ENCODE data around the gene MYO1D. TPM values are rescaled to one million over a fixed set of nuclear protein-coding genes. Genes with fewer than 3 reads are reported as not detected.

MYO1D gene
- total RNA-seq, 1 experiment from 2014 or later, result 41.2 TPM

DNA sequence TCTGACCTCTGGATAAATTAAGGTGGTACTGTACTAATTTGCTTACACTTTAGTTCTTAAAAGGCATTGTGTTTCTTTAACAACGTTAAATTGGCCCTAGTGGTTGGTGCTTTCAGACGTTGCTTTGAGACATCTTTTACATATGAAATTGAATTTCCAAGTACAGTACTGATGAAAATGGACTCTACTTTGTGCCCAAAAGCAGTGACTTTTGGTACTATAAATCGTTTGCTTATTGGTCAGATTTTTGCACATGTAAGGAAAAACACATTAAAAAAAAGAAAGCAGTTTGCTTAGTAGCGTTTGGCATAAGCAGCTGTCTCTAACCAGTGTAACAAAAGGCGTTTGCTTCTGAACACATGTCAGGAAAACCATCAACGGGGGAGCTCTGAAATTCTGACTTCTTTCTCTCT, 250.5 kb downstream of the MYO1D start:
- no peak for DNase-seq (ENCODE audit: low read depth)

DNA sequence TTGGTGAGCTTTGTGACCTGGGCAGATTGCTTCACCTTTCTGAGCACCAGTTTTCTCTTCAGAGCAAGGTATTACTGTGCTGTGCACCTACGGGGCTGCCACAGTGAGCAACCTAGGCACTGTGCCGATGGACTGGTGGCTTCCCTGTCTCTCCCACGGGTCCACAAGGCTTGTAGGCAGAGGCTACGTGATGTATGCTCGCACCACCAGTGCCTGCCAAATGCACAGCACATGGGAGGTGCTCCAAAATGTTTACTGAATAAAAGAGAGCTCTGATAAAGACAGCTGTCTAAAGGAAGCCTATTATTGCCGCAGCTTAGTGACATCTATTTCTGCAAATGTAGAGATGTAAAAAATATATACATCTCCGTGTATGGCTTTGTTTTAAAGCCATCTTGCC, 251.0 kb downstream of the MYO1D start:
- DNase-seq (ENCODE audit: low read depth), result no peak

DNA sequence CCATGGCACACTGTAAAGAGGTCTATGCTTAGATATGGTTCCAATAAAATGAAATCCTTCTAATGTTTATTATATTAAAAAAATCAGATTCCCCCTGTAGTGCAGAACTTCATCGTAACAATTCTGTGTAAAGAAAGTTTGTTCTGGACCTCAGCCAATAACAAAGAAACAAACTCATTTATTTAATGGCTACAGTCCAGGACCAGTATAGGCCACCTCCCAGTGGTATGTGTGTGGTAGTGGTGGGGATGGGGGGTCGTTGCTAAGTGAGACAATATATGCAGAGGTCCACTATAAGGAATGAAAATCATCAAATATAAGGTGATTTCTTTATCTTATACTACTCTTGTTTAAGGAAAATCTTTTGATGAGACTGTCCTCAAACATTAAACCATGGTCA, 253.7 kb downstream of the MYO1D start:
- no peak for DNase-seq (ENCODE audit: low read depth)

DNA sequence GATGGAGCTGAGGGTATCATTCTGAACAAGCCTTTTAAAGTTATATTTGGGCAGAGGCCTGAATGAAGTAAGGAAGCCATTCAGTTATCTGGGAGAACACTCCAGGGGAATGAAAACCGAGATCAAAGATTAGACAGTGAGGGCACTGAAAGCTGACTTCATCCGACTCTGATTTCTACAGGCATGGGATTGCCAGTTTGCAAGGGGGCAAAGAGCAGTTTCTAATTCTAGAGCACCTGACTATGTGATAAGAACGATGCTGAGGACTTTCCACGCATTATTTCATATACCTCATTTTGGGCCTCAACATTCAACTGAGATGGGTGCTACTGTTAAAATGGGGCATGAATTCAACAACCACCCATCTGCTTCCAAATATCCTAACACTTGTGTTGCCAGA, 254.4 kb downstream of the MYO1D start:
- no peak for DNase-seq (ENCODE audit: low read depth)

DNA sequence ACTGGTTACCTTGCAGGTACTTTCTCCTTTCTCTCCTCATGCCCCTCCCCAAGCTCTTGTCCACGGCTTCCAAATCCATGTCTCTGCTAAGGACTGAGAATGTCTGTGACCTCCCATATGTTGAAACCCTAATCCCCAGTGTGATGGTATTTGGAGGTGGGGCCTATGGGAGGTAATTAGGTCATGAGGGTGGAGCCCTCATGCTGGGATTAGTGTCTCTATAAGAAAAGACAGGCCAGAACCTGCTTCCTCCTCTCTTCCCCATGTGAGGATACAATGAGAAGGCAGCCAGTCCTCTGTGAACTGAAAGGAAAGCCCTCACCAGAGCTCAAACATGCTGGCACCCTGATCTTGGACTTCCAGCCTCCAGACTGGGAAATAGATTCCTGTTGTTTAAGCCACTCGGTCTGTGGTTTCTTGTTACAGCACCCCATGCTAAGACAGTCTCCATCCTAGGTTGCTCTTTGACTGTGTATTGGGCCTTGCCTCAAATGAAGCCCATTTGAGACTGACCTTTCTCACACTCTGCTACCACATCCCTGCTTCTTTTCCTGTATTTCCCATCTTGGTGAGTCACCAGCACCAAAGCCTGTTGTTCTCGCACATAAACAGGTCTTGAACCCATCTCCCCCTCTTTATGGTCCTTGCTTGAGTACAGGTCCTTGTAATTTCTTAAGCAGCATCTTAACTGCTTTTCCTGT, 255.2 kb downstream of the MYO1D start:
- no peak for DNase-seq (ENCODE audit: low read depth)

DNA sequence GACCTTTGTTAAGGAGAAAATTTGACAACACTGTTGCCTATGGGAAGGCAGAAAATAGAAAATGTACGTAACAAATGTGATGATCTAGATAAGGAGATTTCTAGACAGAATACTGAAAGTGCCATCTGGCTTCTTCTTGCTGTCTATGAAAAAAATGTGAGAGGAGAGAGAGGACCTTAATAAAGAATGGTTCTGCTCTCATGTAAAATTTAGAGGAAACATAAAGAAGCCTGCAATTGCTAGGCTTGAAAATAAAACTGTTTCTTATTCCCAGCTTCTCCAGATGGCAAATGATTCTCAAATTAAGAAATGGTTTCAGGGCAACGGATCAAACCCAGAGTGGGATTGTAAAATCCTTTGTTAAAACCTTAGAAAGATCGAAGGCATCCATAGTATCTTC, 261.6 kb downstream of the MYO1D start:
- DNase-seq (ENCODE audit: low read depth), result no peak

DNA sequence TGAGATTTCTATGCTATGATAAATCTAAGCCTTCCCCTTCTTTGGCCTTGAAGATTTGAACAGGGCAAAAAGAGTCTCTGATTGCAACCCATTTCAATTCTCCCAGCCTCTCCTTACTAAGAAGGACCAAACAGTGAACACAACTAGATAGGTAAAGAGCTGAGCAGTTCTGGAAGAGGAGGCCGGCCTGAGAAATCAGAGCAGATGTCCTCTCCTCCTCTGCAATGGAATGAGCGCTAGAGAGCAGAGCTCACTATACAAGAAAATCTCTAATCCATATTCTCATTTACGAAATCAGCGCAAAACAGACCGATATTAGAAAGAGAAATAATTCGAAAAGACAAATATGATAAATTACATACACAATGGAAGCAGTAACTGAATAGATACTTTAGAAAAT, 266.0 kb downstream of the MYO1D start:
- no peak for DNase-seq (ENCODE audit: low read depth)

DNA sequence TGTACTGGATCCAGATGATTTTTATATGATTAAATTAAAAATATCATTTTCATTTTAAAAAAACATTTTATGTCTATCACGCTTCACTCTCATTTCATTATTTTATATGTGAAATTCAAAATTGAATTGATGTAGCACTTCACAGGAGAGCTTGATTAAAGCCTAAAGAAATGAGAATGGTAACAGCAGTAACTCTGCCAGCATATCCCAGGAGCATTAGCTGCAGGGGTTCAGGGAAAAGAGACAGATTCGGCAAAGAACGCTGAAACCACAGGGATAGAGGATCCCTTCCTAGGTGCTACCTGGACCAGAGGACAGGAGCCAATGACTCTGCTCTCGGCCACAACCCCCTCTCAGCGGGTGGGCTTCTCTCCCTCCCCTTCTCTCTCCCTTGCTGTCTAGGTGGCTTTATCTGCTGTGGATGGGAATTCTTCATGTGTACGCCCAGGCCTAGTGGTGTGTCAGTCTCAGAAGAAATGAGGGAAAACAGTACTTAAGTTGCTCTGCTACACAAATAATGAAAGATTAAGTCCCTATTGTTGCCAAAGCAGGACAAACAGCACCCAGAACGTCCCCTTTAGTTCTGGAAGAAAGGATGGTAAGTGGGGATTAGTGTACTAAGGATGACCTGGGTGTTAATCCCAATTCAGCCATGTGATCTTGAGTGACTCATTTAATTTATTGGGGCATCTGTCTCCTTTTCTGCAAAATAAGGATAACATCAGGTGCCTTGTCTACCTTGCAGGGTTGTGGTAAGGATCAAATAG, 266.9 kb downstream of the MYO1D start:
- no peak for DNase-seq (ENCODE audit: low read depth)

DNA sequence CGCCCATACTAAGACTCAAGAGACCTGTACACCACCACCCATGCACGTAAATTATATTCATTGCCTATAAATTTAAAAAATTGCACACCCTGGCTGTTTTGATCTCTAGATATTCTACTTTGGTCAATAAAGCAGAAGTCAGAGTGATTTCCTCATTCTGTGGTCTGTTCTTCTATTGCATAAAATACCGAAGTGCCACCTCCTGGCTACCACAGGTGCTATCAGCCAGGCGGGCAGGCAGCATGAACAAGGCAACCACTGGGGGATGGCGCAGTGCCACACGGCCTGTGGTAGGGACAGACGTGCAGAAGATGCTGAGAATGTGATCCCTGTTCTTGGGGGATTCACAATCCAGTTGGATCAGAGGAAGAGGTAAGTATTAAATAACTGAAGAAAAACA, 267.8 kb downstream of the MYO1D start:
- DNase-seq (ENCODE audit: low read depth), result peak; percentile 61

DNA sequence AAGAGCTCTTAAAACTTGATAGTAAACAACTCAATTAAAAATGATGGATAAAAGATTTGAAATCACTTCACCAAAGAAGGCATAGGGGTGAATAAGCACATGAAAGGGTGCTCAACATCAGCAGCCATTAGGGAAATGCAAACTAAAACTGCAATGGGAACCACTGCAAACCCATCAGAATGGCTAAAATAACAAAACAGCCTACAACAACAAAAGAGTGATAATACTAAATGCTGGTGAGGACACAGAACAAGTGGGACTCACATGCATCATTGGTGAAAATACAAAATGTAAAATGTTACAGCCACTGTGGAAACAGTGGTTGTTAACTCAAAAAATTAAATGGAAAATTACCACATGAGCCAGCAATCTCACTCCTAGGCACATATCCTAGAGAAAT, 268.7 kb downstream of the MYO1D start:
- DNase-seq (ENCODE audit: low read depth), result no peak

DNA sequence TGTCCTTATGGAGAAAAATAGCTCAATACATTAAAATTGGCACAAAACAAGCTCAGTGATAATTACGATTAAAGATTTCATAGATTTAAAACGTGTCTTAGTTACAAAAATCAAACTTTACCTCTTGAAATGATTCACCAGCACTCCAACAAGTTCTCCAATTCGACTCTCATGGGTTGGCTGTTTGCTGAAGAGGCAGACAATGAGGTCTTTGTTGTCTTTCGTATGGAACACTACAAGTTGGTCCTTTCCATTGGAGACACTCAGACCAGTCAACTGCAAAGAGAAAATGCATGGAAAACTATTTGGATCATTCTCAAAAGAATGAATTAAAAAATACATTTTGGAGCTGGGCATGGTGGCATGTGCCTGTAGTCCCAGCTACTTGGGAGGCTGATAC, 272.0 kb downstream of the MYO1D start:
- no peak for DNase-seq (ENCODE audit: low read depth)

DNA sequence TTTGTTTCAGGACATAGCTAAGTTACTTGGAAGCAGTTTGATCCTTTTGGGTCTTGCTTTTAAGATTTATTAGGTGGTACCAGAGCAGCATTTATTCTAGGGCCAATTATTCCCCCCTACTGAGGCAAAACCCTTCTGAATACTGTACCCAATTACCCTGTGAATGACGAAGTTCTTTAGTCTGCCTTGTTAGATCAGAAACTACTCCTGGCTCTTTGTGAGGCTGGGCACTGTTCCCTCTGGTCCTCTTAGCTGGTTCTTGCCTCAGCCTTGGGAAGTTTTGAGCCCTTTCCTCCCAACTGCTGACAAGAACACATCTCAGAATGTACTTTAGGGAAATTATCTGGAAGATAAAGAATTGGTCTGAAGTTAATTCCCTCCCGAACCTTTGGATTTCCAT, 274.5 kb downstream of the MYO1D start:
- no peak for DNase-seq (ENCODE audit: low read depth)

DNA sequence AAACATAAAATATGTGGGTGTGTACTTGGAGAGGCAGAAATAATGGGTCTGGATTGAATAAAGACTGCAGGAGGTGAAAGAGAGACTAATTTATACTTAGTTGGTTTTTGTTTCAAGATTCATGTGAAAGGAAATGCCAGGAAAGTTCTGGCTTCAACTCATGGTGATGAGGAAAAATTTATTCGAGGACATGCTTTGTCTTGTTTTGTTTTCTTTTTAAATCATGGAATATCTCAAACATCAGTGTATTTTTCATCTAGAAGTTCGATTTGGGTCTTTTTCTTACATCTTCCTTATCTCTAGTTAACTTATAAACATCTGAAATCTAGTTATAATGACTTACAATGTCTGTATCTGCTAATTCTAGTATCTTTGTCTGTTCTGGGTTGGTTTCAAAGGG, 275.1 kb downstream of the MYO1D start:
- DNase-seq (ENCODE audit: low read depth), result no peak

DNA sequence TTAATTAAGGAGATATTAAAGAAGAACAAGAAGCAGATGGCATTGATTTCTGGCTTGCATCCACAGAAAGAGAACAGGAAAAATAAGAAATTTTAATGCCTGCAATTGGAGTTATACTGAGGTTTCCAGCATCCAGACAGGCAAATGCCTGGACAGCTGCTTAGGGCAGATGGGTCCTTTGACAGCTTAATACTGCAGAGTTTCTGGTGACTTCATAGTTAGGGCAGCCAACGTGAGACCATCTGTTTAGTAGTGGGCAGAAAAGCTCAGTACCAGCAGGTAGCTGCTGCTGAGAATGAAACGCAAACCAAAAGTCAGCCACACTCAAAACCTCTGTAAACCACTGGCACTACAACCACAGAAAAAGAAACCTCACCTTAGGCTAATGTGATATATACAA, 280.3 kb downstream of the MYO1D start:
- DNase-seq (ENCODE audit: low read depth), result no peak

DNA sequence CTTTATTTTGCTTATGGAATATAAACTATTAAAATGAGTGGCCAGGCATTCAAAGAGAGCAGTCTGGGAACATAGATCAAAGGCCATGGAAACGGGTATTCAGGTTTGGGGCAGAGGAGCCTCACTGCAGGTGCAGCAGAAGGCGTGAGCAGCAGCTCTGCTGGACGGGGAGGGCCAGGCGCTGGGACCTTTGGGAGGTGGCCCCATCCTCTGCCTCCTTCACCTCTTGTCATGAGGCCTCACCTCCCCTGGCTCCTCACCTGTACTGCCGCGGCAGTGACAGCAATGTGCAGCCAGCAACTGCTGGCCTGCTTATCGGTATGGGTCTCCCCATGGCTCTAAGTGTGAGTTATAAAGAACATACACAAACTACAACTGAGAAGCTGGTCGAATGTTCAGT, 280.7 kb downstream of the MYO1D start:
- DNase-seq (ENCODE audit: low read depth), result no peak

DNA sequence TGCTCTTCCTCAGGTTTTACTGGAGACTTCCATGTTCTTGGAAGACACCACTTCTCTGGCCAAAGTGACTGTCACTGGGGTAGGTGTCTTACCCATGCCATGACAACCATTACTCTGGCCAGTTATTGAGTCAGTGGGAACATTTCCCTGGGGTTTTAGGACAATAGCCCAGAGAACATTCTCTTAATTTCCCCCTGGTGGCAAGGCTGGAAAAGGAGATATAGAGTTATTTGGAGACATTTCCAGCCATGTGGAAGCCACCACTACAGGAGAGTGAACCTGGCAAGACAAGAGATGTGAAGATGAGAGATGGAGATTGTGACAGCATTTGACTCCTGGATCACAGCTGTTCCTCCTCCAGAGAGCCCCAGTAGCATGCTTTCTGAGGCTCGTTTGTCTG, 283.9 kb downstream of the MYO1D start:
- peak; percentile 16 for DNase-seq (ENCODE audit: low read depth)

DNA sequence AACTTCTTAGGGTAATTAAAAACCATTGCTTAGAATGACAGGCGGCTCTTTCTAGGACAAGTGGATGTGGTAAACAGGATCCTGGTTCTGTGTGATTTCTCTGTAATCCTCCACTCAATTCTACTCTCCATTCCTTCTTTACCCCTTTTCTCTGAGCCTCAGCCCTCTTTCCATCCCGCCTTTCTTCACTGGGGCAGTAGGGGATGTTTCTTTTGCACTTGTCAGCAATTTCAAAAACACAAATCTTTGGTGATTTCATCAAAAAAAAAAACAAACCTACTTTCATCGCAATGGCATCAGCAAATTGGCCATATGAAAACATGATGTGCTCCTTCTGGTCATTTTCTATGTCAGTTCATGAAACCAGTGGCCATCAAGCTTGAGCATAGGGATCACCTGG, 285.5 kb downstream of the MYO1D start:
- no peak for DNase-seq (ENCODE audit: low read depth)

DNA sequence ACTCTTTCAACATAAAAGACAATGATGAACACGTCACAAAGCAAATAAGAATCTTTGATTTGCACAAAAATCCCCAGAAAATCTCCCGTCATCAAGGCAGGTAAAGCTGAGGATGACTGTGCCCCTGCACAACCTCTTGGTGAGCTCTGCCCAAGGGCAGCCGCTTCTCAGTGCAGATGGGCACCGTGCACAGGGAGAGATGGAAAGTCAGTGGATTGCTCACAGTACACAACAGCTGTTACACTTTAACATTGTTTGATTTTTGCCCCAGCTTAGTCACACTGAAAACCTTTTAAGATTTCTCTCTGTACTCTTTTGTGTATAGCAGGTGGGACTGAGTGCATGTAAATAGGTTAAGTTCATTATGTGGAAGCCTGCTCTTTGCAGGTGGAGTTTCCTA, 285.9 kb downstream of the MYO1D start:
- no peak for DNase-seq (ENCODE audit: low read depth)

DNA sequence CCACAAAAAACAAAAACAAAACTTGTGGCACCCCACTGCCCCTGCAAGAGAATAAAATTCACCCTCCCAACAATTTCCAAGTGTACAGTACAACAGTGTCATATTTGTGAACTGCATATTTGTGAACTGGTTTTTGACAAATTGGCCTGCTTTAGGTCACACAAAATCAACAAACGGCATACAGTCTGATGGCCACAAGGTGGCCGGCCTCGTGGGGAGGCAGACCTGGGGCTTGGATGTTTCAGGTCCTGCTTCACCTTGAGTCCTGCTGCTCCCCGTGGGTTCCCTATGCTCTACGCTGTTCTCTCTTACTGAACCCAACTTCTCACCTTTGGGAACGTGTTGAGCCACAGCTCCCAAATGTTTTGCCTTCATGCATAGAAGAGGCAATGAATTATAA, 287.9 kb downstream of the MYO1D start:
- DNase-seq (ENCODE audit: low read depth), result no peak

DNA sequence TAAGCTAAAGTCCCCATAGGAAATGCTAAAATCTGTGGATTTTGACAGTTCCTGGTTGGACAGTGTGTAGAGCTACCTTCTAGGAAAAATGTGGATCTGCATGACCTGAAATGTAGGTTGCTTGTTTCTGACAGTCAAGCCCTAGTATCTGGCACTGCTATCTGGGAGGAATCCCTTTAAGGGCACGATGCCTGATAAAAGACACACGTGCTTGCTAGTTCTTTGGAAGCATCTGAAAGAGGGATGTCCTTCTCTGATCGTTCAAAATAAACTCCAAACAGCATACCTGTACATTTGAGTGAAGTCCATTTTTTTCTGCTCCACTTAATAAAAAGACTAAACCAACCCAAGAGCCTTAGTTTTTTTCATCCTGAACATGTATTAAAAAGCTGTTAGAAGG, 288.8 kb downstream of the MYO1D start:
- no peak for DNase-seq (ENCODE audit: low read depth)

DNA sequence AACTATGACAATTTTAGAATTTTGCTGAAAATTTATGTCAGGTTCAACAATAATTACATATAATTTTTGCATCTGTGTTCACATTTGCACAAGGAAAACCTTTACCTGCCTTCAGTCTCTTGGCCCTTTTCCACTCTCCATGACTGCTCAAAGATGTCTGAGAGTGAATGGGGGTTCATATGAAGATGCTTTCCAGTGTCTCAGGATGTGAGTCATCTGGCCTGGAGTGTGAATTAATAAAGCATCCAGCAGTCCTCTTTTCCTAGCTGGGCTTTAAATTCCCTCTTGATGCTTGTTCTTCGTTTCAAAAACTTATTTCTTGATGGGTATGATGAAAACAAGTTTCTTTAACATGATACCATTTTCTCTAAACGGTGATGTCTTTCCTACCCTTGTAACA, 290.3 kb downstream of the MYO1D start:
- DNase-seq (ENCODE audit: low read depth), result peak; percentile 78

DNA sequence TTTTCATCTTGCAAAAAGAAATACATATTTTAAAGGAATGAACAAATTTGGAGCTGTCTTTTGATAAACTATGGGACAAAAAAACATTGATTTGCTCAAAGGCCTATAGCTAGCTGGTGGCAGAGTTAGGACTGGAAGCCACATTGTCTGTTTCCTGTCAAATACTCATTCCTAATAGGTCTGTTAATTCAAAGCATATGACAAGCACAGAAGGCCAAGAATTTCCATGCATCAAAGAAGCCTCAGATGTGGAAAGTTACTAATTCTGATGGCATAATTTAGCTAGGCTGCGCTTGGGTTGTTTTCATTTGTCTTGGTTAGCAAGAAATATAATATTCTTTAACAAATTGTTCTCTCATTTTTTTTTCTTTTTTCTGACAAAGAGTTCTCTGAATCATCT, 292.1 kb downstream of the MYO1D start:
- DNase-seq (ENCODE audit: low read depth), result peak; percentile 56

DNA sequence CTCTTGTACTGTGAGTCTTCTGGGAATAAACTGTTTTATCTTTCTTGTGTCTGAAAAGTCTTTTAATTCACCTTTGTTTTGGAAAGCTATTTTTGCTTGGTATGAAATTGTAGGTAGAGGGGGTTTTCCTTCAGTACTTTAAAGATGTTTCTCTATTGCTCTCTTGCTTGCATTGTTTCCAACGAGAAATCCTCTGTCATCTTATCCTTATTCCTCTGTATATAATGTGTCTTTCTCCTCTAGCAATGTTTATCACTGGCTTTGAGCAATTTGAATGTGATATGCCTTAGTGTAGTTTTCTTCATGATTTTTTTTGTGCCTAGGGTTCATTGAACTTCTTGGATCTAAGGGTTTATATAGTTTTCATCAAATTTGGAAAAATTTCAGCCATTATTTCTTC, 293.9 kb downstream of the MYO1D start:
- no peak for DNase-seq (ENCODE audit: low read depth)

DNA sequence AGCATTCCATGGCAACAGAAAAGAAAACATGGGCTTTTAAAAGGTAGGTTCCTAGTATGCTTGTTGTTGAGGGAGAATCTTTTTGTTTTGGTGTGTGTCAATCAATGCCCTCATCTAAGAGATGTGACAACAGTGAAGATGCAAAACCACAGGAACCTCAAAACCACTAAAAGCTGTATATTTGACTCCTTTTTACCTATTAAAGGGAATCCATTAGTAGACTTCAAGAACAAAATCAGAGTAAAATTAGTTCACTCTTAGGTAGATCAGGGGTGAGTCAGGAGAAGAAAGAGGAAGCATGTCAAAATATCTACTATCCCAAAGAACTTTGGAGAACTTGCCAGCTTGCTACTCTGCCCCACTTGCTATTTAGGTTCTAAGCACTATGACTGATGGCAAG, 301.1 kb downstream of the MYO1D start:
- no peak for DNase-seq (ENCODE audit: low read depth)

All from RPMI7951 (cell line).